HG02943 (cell line): ENCODE measurements around the gene PCNX4.
A peak's percentile ranks its signal among the peaks of the same experiment; 100 is the strongest.

Experiments used
- ATAC-seq: cut with Tn5 transposase; IDR thresholded peaks from one replicate; pipeline ENCODE4 v1.9.1; 2021; ENCODE audit warnings: mild to moderate bottlenecking, low read depth, moderate library complexity; ENCODE audit not compliant: unreplicated experiment

The PCNX4 gene

GRCh38 chr14:60170948-60171347, 79.2 kb downstream of the PCNX4 start:
- no peak for ATAC-seq

GRCh38 chr14:60171690-60172089, 80.0 kb downstream of the PCNX4 start:
- no peak for ATAC-seq

GRCh38 chr14:60174352-60175254, 82.9 kb downstream of the PCNX4 start:
- no peak for ATAC-seq

- no peak for ATAC-seq
Observed at GRCh38 chr14:60175255-60175902, 83.7 kb downstream of the PCNX4 start.

GRCh38 chr14:60178164-60178563, 86.4 kb downstream of the PCNX4 start:
- ATAC-seq, result no peak

GRCh38 chr14:60178820-60179219, 87.1 kb downstream of the PCNX4 start:
- no peak for ATAC-seq

GRCh38 chr14:60179431-60179869, 87.7 kb downstream of the PCNX4 start:
- ATAC-seq, result no peak

- no peak for ATAC-seq
Observed at GRCh38 chr14:60183138-60183537, 91.4 kb downstream of the PCNX4 start.

- peak; percentile 55 for ATAC-seq
Observed at GRCh38 chr14:60183741-60184140, 92.0 kb downstream of the PCNX4 start.

GRCh38 chr14:60184146-60184904, 92.6 kb downstream of the PCNX4 start:
- no peak for ATAC-seq

- ATAC-seq, result no peak
Observed at GRCh38 chr14:60184905-60185555, 93.3 kb downstream of the PCNX4 start.

GRCh38 chr14:60188115-60188514, 96.4 kb downstream of the PCNX4 start:
- ATAC-seq, result no peak

- no peak for ATAC-seq
Observed at GRCh38 chr14:60188696-60189095, 97.0 kb downstream of the PCNX4 start.

- no peak for ATAC-seq
Observed at GRCh38 chr14:60189923-60190840, 98.5 kb downstream of the PCNX4 start.

GRCh38 chr14:60195179-60195810, 103.6 kb downstream of the PCNX4 start:
- ATAC-seq, result no peak

- ATAC-seq, result no peak
Observed at GRCh38 chr14:60196291-60196690, 104.6 kb downstream of the PCNX4 start.

GRCh38 chr14:60197629-60198303, 106.0 kb downstream of the PCNX4 start:
- no peak for ATAC-seq

GRCh38 chr14:60199321-60199720, 107.6 kb downstream of the PCNX4 start:
- no peak for ATAC-seq
